Keratinocyte (primary cell): Measurements from ENCODE around the gene KDM6B. TPM values are rescaled to one million over a fixed set of nuclear protein-coding genes. Genes with fewer than 3 reads are reported as not detected.

Source experiments
- DNase-seq: peaks from one replicate; pipeline ENCODE4 v3.0.0-alpha.2; 2011; ENCODE audit warnings: low read depth, missing footprints, low spot score
- FAIRE-seq: peaks from 2 replicates; lab custom pipeline; 2011; peaks lifted over from hg19 to GRCh38; lab: Jason Lieb, UNC
- H2AFZ ChIP-seq: 2 replicates; pipeline ENCODE4 v1.6.0; 2012; ENCODE audit warnings: low read length, control low read depth, inconsistent platforms; ENCODE audit not compliant: control insufficient read depth
- H3K27ac ChIP-seq: 2 replicates; pipeline ENCODE4 v1.5.1; 2011; ENCODE audit warnings: low read length; ENCODE audit not compliant: control insufficient read depth, insufficient read depth
- H3K27me3 ChIP-seq: 3 replicates; pipeline ENCODE4 v1.6.0; 2011; ENCODE audit warnings: low read length; ENCODE audit not compliant: control insufficient read depth, insufficient read depth; ENCODE audit errors: extremely low read depth
- H3K36me3 ChIP-seq, 2 experiments: 2 replicates in 1 of 2; 3 replicates in 1 of 2; pipeline ENCODE4 v1.5.1; 2011; ENCODE audit warnings: low read length in 2 of 2, mild to moderate bottlenecking in 1 of 2; ENCODE audit not compliant: control insufficient read depth in 2 of 2, insufficient read depth in 2 of 2; ENCODE audit errors: extremely low read depth in 1 of 2
- H3K4me1 ChIP-seq: 3 replicates; pipeline ENCODE4 v1.5.1; 2011; ENCODE audit warnings: low read length; ENCODE audit not compliant: control insufficient read depth, insufficient read depth; ENCODE audit errors: extremely low read depth
- H3K4me2 ChIP-seq: 3 replicates; pipeline ENCODE4 v1.6.0; 2011; ENCODE audit warnings: low read depth, low read length; ENCODE audit not compliant: control insufficient read depth, insufficient read depth; ENCODE audit errors: extremely low read depth
- H3K4me3 ChIP-seq, 3 experiments: fragments of 200-600 bp in 1 of 3; sonication (generic) in 1 of 3; 2 replicates in 2 of 3; 3 replicates in 1 of 3; pipeline ENCODE4 v1.5.1; 2011 to 2016; ENCODE audit warnings: low read length in 3 of 3, mild to moderate bottlenecking in 3 of 3, control low read depth in 2 of 3, inconsistent platforms in 1 of 3, low read depth in 1 of 3, mixed read lengths in 1 of 3, mixed run types in 1 of 3, moderate library complexity in 1 of 3; ENCODE audit not compliant: control insufficient read depth in 2 of 3, insufficient read depth in 2 of 3; ENCODE audit errors: extremely low read depth in 1 of 3
- H3K79me2 ChIP-seq: 2 replicates; pipeline ENCODE4 v1.6.0; 2012; ENCODE audit warnings: low read length; ENCODE audit not compliant: control insufficient read depth, insufficient read depth
- H3K9ac ChIP-seq: 3 replicates; pipeline ENCODE4 v1.6.0; 2011; ENCODE audit warnings: low read length; ENCODE audit not compliant: control insufficient read depth, insufficient read depth; ENCODE audit errors: extremely low read depth
- H3K9me1 ChIP-seq: 3 replicates; pipeline ENCODE4 v1.6.0; 2011; ENCODE audit warnings: low read length; ENCODE audit not compliant: control insufficient read depth, insufficient read depth; ENCODE audit errors: extremely low read depth
- H3K9me3 ChIP-seq: 2 replicates; pipeline ENCODE4 v1.5.1; 2012; ENCODE audit warnings: low read depth, low read length; ENCODE audit not compliant: control insufficient read depth
- H4K20me1 ChIP-seq: 3 replicates; pipeline ENCODE4 v1.6.0; 2011; ENCODE audit warnings: low read length; ENCODE audit not compliant: control insufficient read depth, insufficient read depth; ENCODE audit errors: extremely low read depth
- EZH2 ChIP-seq: IDR thresholded peaks from one replicate; pipeline ENCODE4 v1.6.1; 2012; ENCODE audit warnings: inconsistent platforms, mild to moderate bottlenecking, low read length, moderate library complexity
- dilution Hi-C: fragments of 300-500 bp; cut with MboI; formaldehyde crosslinking; loops from one replicate; pipeline ENCODE4 v1.7.0; 2020; ENCODE audit warnings: low sequenced_read_pairs; ENCODE audit not compliant: extremely low pct_ligation_motif_present
- polyA plus RNA-seq, 5 experiments: library from polyadenylated mRNA; depleted of rRNA in 3 of 5; stranded (reverse) in 3 of 5; stranded (forward) in 1 of 5; unstranded in 1 of 5; fragments of >200 nt; gene quantifications; 1 replicate in 1 of 5; 2 replicates in 3 of 5; 3 replicates in 1 of 5; pipeline versions ENCODE4 v1.2.1 to v1.2.3, GENCODE V29; 2011 to 2012; ENCODE audit warnings: missing spikeins in 2 of 5, low read depth in 1 of 5, low replicate concordance in 1 of 5
- TF ChIP-seq, protein P1 (sequence below), 3 experiments: IDR thresholded peaks in 1 of 3; conservative IDR thresholded peaks in 1 of 3; optimal IDR thresholded peaks in 1 of 3; 2 replicates in 2 of 3; 3 replicates in 1 of 3; pipeline versions ENCODE3 to v1.5.1; 2011; ENCODE audit warnings: low read length in 3 of 3, mild to moderate bottlenecking in 3 of 3, moderate library complexity in 2 of 3, control low read depth in 1 of 3, inconsistent platforms in 1 of 3; ENCODE audit not compliant: insufficient read depth in 2 of 3; ENCODE audit errors: extremely low read depth in 1 of 3

Gene KDM6B
- polyA plus RNA-seq, 1 donor (not counting 4 experiments of a cell fraction or from before 2014, with no cell fraction given), result 1.6 TPM

DNA sequence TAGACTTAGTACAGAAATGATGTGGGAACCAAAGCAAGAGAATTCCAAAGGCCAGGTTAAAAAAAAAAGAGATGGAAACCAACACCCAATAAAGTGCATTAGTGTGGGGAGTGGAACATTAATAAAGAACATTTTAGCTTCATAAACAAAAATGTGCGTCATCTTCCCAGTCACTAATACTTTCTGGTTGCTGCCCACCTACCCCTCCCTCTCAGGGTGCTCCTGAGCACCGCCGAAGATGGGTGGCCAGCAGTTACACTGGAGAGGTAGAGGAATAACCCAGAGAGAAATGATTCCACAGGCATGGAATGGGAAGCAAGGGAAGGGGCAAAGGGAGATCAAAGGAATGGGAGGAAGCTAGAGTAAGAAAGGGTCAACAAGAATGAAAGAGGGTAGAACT is 48.6 kb downstream of the KDM6B start:
- dilution Hi-C loops, result no loop called here
- Histone ChIP-seq H3K36me3 (peaks cover 6 to 12% of the 10 kb centered on the region in 2 experiments), H3K27me3 (no peaks in the 10 kb centered on the region), H4K20me1 (no peaks in the 10 kb centered on the region), H3K4me2 (peak overlapping the region; percentile 17), H3K79me2 (peaks cover 9% of the 10 kb centered on the region), H3K9me1 (no peaks in the 10 kb centered on the region), H3K9me3 (no peaks in the 10 kb centered on the region), H3K27ac (no peak overlapping the region), H3K9ac (no peak overlapping the region), H2AFZ (no peak overlapping the region), H3K4me3 (no peak overlapping the region), H3K4me1 (peaks cover 26% of the 10 kb centered on the region)
- DNase-seq, result no peak
- FAIRE-seq, result no peak
- TF ChIP-seq EZH2, result no peak
- TF ChIP-seq, protein P1, sequence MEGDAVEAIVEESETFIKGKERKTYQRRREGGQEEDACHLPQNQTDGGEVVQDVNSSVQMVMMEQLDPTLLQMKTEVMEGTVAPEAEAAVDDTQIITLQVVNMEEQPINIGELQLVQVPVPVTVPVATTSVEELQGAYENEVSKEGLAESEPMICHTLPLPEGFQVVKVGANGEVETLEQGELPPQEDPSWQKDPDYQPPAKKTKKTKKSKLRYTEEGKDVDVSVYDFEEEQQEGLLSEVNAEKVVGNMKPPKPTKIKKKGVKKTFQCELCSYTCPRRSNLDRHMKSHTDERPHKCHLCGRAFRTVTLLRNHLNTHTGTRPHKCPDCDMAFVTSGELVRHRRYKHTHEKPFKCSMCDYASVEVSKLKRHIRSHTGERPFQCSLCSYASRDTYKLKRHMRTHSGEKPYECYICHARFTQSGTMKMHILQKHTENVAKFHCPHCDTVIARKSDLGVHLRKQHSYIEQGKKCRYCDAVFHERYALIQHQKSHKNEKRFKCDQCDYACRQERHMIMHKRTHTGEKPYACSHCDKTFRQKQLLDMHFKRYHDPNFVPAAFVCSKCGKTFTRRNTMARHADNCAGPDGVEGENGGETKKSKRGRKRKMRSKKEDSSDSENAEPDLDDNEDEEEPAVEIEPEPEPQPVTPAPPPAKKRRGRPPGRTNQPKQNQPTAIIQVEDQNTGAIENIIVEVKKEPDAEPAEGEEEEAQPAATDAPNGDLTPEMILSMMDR (optimal IDR thresholded peaks at IDR 0.05 in 1 of 3, IDR thresholded peaks at IDR 0.05 in 1 of 3, conservative IDR thresholded peaks at IDR 0.05 in 1 of 3; ENCODE audit: extremely low read depth in 1 of 3, insufficient read depth in 2 of 3, low read length in 3 of 3), result no peak

Other genes starting within 250 kb of the KDM6B start
- gene SOX15, start 244.1 kb upstream of the KDM6B start, polyA plus RNA-seq, result 85.7 to 111 TPM (median 86.2 TPM) in 3 replicates
- 30.6 to 44.3 TPM (median 32.2 TPM) in 3 replicates for gene FXR2, start 219.3 kb upstream of the KDM6B start, polyA plus RNA-seq
- 23.5 to 26.9 TPM (median 25.8 TPM) in 3 replicates for gene SAT2, start 206.4 kb upstream of the KDM6B start, polyA plus RNA-seq
- 0.14 to 0.44 TPM (median 0.23 TPM) in 3 replicates for gene SHBG, start 204.1 kb upstream of the KDM6B start, polyA plus RNA-seq
- not detected in 3 replicates for gene ATP1B2, start 183.3 kb upstream of the KDM6B start, polyA plus RNA-seq
- gene TP53, start 146.7 kb upstream of the KDM6B start, polyA plus RNA-seq, result 14.3 to 60.6 TPM (median 22.0 TPM) in 3 replicates
- gene WRAP53, start 145.7 kb upstream of the KDM6B start, polyA plus RNA-seq, result 7.7 to 10.6 TPM (median 8.2 TPM) in 3 replicates
- gene EFNB3, start 129.0 kb upstream of the KDM6B start, polyA plus RNA-seq, result 3.1 to 4.1 TPM (median 3.1 TPM) in 3 replicates
- gene DNAH2, start 116.5 kb upstream of the KDM6B start, polyA plus RNA-seq, result 0.13 to 0.36 TPM (median 0.13 TPM) in 3 replicates
- 0.14 to 0.45 TPM (median 0.24 TPM) in 3 replicates for gene TMEM88, start 20.8 kb downstream of the KDM6B start, polyA plus RNA-seq
- 41.0 to 130 TPM (median 70.9 TPM) in 3 replicates for gene NAA38, start 23.3 kb downstream of the KDM6B start, polyA plus RNA-seq
- 9.0 to 14.8 TPM (median 12.4 TPM) in 3 replicates for gene CYB5D1, start 23.8 kb downstream of the KDM6B start, polyA plus RNA-seq
- gene CHD3, start 54.6 kb downstream of the KDM6B start, polyA plus RNA-seq, result 27.8 to 30.1 TPM (median 28.1 TPM) in 3 replicates
- 3.4 to 5.7 TPM (median 3.6 TPM) in 3 replicates for gene RNF227, start 82.1 kb downstream of the KDM6B start, polyA plus RNA-seq
- 2.0 to 2.5 TPM (median 2.2 TPM) in 3 replicates for gene KCNAB3, start 95.6 kb downstream of the KDM6B start, polyA plus RNA-seq
- gene TRAPPC1, start 97.7 kb downstream of the KDM6B start, polyA plus RNA-seq, result 108 to 396 TPM (median 128 TPM) in 3 replicates
- gene CNTROB, start 98.0 kb downstream of the KDM6B start, polyA plus RNA-seq, result 17.4 to 20.5 TPM (median 17.4 TPM) in 3 replicates
- gene GUCY2D, start 168.4 kb downstream of the KDM6B start, polyA plus RNA-seq, result 0.25 to 0.42 TPM in 2 of 3 replicates, not detected in the other
- 29.7 to 56.5 TPM (median 31.9 TPM) in 3 replicates for gene ALOX15B, start 204.8 kb downstream of the KDM6B start, polyA plus RNA-seq